Erythroblast (primary cell): ENCODE data around the gene FER.

Source experiments
- GATA1 ChIP-seq: IDR thresholded peaks from 2 replicates; pipeline ENCODE4 v1.6.1; 2011; ENCODE audit warnings: low read depth, mild to moderate bottlenecking, control low read depth, low read length, moderate library complexity
- POLR2A ChIP-seq: IDR thresholded peaks from 2 replicates; pipeline ENCODE4 v1.6.1; 2011; ENCODE audit warnings: mild to moderate bottlenecking, low read length

GRCh38 chr5:109180668-109181067 lies 433.0 kb downstream of the FER start:
- TF ChIP-seq POLR2A (no peak), GATA1 (no peak)
